Keratinocyte (primary cell): ENCODE measurements around the gene PGPEP1. TPM values are rescaled to one million over a fixed set of nuclear protein-coding genes. Genes with fewer than 3 reads are reported as not detected.
A peak's percentile ranks its signal among the peaks of the same experiment; 100 is the strongest.
"Not testable (repeated sequence)": the region's sequence is repeated elsewhere in the genome, so short reads cannot be mapped to it uniquely, and the experiment has no call there.

Source experiments
- DNase-seq: peaks from one replicate; pipeline ENCODE4 v3.0.0-alpha.2; 2011; ENCODE audit warnings: low read depth, missing footprints, low spot score
- FAIRE-seq: peaks from 2 replicates; lab custom pipeline; 2011; peaks lifted over from hg19 to GRCh38; lab: Jason Lieb, UNC
- H2AFZ ChIP-seq: 2 replicates; pipeline ENCODE4 v1.6.0; 2012; ENCODE audit warnings: low read length, control low read depth, inconsistent platforms; ENCODE audit not compliant: control insufficient read depth
- H3K27ac ChIP-seq: 2 replicates; pipeline ENCODE4 v1.5.1; 2011; ENCODE audit warnings: low read length; ENCODE audit not compliant: control insufficient read depth, insufficient read depth
- H3K27me3 ChIP-seq: 3 replicates; pipeline ENCODE4 v1.6.0; 2011; ENCODE audit warnings: low read length; ENCODE audit not compliant: control insufficient read depth, insufficient read depth; ENCODE audit errors: extremely low read depth
- H3K36me3 ChIP-seq, 2 experiments: 2 replicates in 1 of 2; 3 replicates in 1 of 2; pipeline ENCODE4 v1.5.1; 2011; ENCODE audit warnings: low read length in 2 of 2, mild to moderate bottlenecking in 1 of 2; ENCODE audit not compliant: control insufficient read depth in 2 of 2, insufficient read depth in 2 of 2; ENCODE audit errors: extremely low read depth in 1 of 2
- H3K4me1 ChIP-seq: 3 replicates; pipeline ENCODE4 v1.5.1; 2011; ENCODE audit warnings: low read length; ENCODE audit not compliant: control insufficient read depth, insufficient read depth; ENCODE audit errors: extremely low read depth
- H3K4me2 ChIP-seq: 3 replicates; pipeline ENCODE4 v1.6.0; 2011; ENCODE audit warnings: low read depth, low read length; ENCODE audit not compliant: control insufficient read depth, insufficient read depth; ENCODE audit errors: extremely low read depth
- H3K4me3 ChIP-seq, 3 experiments: fragments of 200-600 bp in 1 of 3; sonication (generic) in 1 of 3; 2 replicates in 2 of 3; 3 replicates in 1 of 3; pipeline ENCODE4 v1.5.1; 2011 to 2016; ENCODE audit warnings: low read length in 3 of 3, mild to moderate bottlenecking in 3 of 3, control low read depth in 2 of 3, inconsistent platforms in 1 of 3, low read depth in 1 of 3, mixed read lengths in 1 of 3, mixed run types in 1 of 3, moderate library complexity in 1 of 3; ENCODE audit not compliant: control insufficient read depth in 2 of 3, insufficient read depth in 2 of 3; ENCODE audit errors: extremely low read depth in 1 of 3
- H3K79me2 ChIP-seq: 2 replicates; pipeline ENCODE4 v1.6.0; 2012; ENCODE audit warnings: low read length; ENCODE audit not compliant: control insufficient read depth, insufficient read depth
- H3K9ac ChIP-seq: 3 replicates; pipeline ENCODE4 v1.6.0; 2011; ENCODE audit warnings: low read length; ENCODE audit not compliant: control insufficient read depth, insufficient read depth; ENCODE audit errors: extremely low read depth
- H3K9me1 ChIP-seq: 3 replicates; pipeline ENCODE4 v1.6.0; 2011; ENCODE audit warnings: low read length; ENCODE audit not compliant: control insufficient read depth, insufficient read depth; ENCODE audit errors: extremely low read depth
- H3K9me3 ChIP-seq: 2 replicates; pipeline ENCODE4 v1.5.1; 2012; ENCODE audit warnings: low read depth, low read length; ENCODE audit not compliant: control insufficient read depth
- H4K20me1 ChIP-seq: 3 replicates; pipeline ENCODE4 v1.6.0; 2011; ENCODE audit warnings: low read length; ENCODE audit not compliant: control insufficient read depth, insufficient read depth; ENCODE audit errors: extremely low read depth
- EZH2 ChIP-seq: IDR thresholded peaks from one replicate; pipeline ENCODE4 v1.6.1; 2012; ENCODE audit warnings: inconsistent platforms, mild to moderate bottlenecking, low read length, moderate library complexity
- dilution Hi-C: fragments of 300-500 bp; cut with MboI; formaldehyde crosslinking; loops from one replicate; pipeline ENCODE4 v1.7.0; 2020; ENCODE audit warnings: low sequenced_read_pairs; ENCODE audit not compliant: extremely low pct_ligation_motif_present
- polyA plus RNA-seq, 5 experiments: library from polyadenylated mRNA; depleted of rRNA in 3 of 5; stranded (reverse) in 3 of 5; stranded (forward) in 1 of 5; unstranded in 1 of 5; fragments of >200 nt; gene quantifications; 1 replicate in 1 of 5; 2 replicates in 3 of 5; 3 replicates in 1 of 5; pipeline versions ENCODE4 v1.2.1 to v1.2.3, GENCODE V29; 2011 to 2012; ENCODE audit warnings: missing spikeins in 2 of 5, low read depth in 1 of 5, low replicate concordance in 1 of 5
- TF ChIP-seq, protein P1 (sequence below), 3 experiments: IDR thresholded peaks in 1 of 3; conservative IDR thresholded peaks in 1 of 3; optimal IDR thresholded peaks in 1 of 3; 2 replicates in 2 of 3; 3 replicates in 1 of 3; pipeline versions ENCODE3 to v1.5.1; 2011; ENCODE audit warnings: low read length in 3 of 3, mild to moderate bottlenecking in 3 of 3, moderate library complexity in 2 of 3, control low read depth in 1 of 3, inconsistent platforms in 1 of 3; ENCODE audit not compliant: insufficient read depth in 2 of 3; ENCODE audit errors: extremely low read depth in 1 of 3

Gene PGPEP1
- polyA plus RNA-seq, 1 donor (not counting 4 experiments of a cell fraction or from before 2014, with no cell fraction given), result 5.6 TPM

GRCh38 chr19:18379803-18380747 is 39.7 kb downstream of the PGPEP1 start:
- no peaks in the 10 kb centered on the region for H3K36me3 ChIP-seq
- H3K27ac ChIP-seq, result peak overlapping the region; percentile 4
- H3K4me1 ChIP-seq, result peaks cover 8% of the 10 kb centered on the region
- no peaks in the 10 kb centered on the region for H3K9me3 ChIP-seq
- DNase-seq, result no peak
- H2AFZ ChIP-seq, result peak overlapping the region; percentile 66
- TF ChIP-seq EZH2, result no peak
- TF ChIP-seq, protein P1, sequence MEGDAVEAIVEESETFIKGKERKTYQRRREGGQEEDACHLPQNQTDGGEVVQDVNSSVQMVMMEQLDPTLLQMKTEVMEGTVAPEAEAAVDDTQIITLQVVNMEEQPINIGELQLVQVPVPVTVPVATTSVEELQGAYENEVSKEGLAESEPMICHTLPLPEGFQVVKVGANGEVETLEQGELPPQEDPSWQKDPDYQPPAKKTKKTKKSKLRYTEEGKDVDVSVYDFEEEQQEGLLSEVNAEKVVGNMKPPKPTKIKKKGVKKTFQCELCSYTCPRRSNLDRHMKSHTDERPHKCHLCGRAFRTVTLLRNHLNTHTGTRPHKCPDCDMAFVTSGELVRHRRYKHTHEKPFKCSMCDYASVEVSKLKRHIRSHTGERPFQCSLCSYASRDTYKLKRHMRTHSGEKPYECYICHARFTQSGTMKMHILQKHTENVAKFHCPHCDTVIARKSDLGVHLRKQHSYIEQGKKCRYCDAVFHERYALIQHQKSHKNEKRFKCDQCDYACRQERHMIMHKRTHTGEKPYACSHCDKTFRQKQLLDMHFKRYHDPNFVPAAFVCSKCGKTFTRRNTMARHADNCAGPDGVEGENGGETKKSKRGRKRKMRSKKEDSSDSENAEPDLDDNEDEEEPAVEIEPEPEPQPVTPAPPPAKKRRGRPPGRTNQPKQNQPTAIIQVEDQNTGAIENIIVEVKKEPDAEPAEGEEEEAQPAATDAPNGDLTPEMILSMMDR (optimal IDR thresholded peaks at IDR 0.05 in 1 of 3, IDR thresholded peaks at IDR 0.05 in 1 of 3, conservative IDR thresholded peaks at IDR 0.05 in 1 of 3; ENCODE audit: extremely low read depth in 1 of 3, insufficient read depth in 2 of 3, low read length in 3 of 3), result no peak
- H3K4me2 ChIP-seq, result peak overlapping the region; percentile 10
- FAIRE-seq, result no peak
- no peaks in the 10 kb centered on the region for H3K79me2 ChIP-seq
- no peaks in the 10 kb centered on the region for H4K20me1 ChIP-seq
- no peak overlapping the region for H3K4me3 ChIP-seq
- H3K27me3 ChIP-seq, result no peaks in the 10 kb centered on the region
- H3K9ac ChIP-seq, result no peak overlapping the region
- dilution Hi-C loops, result no loop called here
- no peaks in the 10 kb centered on the region for H3K9me1 ChIP-seq

GRCh38 chr19:18380843-18381242 is 40.4 kb downstream of the PGPEP1 start:
- Histone ChIP-seq H3K4me1 (peaks cover 13% of the 10 kb centered on the region), H3K4me3 (no peak overlapping the region), H3K9ac (no peak overlapping the region), H3K9me3 (no peaks in the 10 kb centered on the region), H3K79me2 (no peaks in the 10 kb centered on the region), H2AFZ (no peak overlapping the region), H3K27me3 (no peaks in the 10 kb centered on the region), H3K4me2 (no peak overlapping the region), H3K27ac (no peak overlapping the region), H3K9me1 (no peaks in the 10 kb centered on the region), H3K36me3 (no peaks in the 10 kb centered on the region), H4K20me1 (no peaks in the 10 kb centered on the region)
- FAIRE-seq, result no peak
- no peak for DNase-seq
- dilution Hi-C loops, result no loop called here
- no peak for TF ChIP-seq EZH2
- TF ChIP-seq, protein P1 (optimal IDR thresholded peaks at IDR 0.05 in 1 of 3, IDR thresholded peaks at IDR 0.05 in 1 of 3, conservative IDR thresholded peaks at IDR 0.05 in 1 of 3; ENCODE audit: extremely low read depth in 1 of 3, insufficient read depth in 2 of 3, low read length in 3 of 3), result no peak

GRCh38 chr19:18383622-18384021 is 43.2 kb downstream of the PGPEP1 start:
- H3K27ac ChIP-seq, H2AFZ ChIP-seq, H3K9me3 ChIP-seq, H3K4me3 ChIP-seq, H3K9ac ChIP-seq, H3K79me2 ChIP-seq, FAIRE-seq, DNase-seq, H4K20me1 ChIP-seq, H3K9me1 ChIP-seq, H3K4me2 ChIP-seq, dilution Hi-C loops, H3K36me3 ChIP-seq: not testable (repeated sequence)
- Histone ChIP-seq H3K27me3 (peaks cover 15% of the 10 kb centered on the region), H3K4me1 (peaks cover 25% of the 10 kb centered on the region)
